ENCODE data around the gene NXPH1. TPM values are rescaled to one million over a fixed set of nuclear protein-coding genes. Genes with fewer than 3 reads are reported as not detected.

Gene NXPH1
- total and polyA plus RNA-seq, 7 donors, result not detected

- ATAC-seq (no peak), DNase-seq (no peak)
- TF ChIP-seq CTCF (IDR thresholded peaks at IDR 0.05), result no peak
- H3K4me1 ChIP-seq, result no peaks in the 10 kb centered on the region
- H3K27me3 ChIP-seq (ENCODE audit: insufficient read depth in 3 of 3, low read length in 2 of 3), result peaks cover 0 to 5% (median 0%) of the 10 kb centered on the region in 3 donors
- no peak overlapping the region for H3K4me3 ChIP-seq
- no peaks in the 10 kb centered on the region for H3K9me3 ChIP-seq
- H3K36me3 ChIP-seq (ENCODE audit: insufficient read depth in 1 of 2, low read depth in 1 of 2), result no peaks in the 10 kb centered on the region
- 90 to 98% (median 96%) methylated on average over 2 of the region's 2 CpGs for WGBS, 3 donors
- intact Hi-C loops (cut with DNase I), result no loop called here
- H3K27ac ChIP-seq, result no peak overlapping the region
Measured at GRCh38 chr7:8388257-8388625, 45.2 kb upstream of the NXPH1 start.

GRCh38 chr7:8389593-8390261 is 43.7 kb upstream of the NXPH1 start:
- WGBS, 3 donors, result 24 to 28% (median 27%) methylated on average over 10 of the region's 10 CpGs
- Histone ChIP-seq H3K27me3 (ENCODE audit: insufficient read depth in 3 of 3, low read length in 2 of 3) (peaks cover 0 to 5% (median 0%) of the 10 kb centered on the region in 3 donors), H3K27ac (no peak overlapping the region), H3K4me1 (no peaks in the 10 kb centered on the region), H3K36me3 (ENCODE audit: insufficient read depth in 1 of 2, low read depth in 1 of 2) (no peaks in the 10 kb centered on the region), H3K4me3 (no peak overlapping the region), H3K9me3 (no peaks in the 10 kb centered on the region)
- peak; percentile 13 to 47 for DNase-seq
- TF ChIP-seq CTCF (IDR thresholded peaks at IDR 0.05), result no peak
- peak in 2 of 4 donors; percentile 42 to 65 for ATAC-seq
- intact Hi-C loops (cut with DNase I), result no loop called here

- H3K27ac ChIP-seq, result no peak overlapping the region
- H3K4me3 ChIP-seq, result no peak overlapping the region
- H3K4me1 ChIP-seq, result no peaks in the 10 kb centered on the region
- intact Hi-C loops (cut with DNase I), result no loop called here
- no peak for TF ChIP-seq CTCF (IDR thresholded peaks at IDR 0.05)
- ATAC-seq, result no peak
- H3K36me3 ChIP-seq (ENCODE audit: insufficient read depth in 1 of 2, low read depth in 1 of 2), result no peaks in the 10 kb centered on the region
- 21 to 30% (median 23%) methylated on average over 3 of the region's 3 CpGs for WGBS, 3 donors
- H3K27me3 ChIP-seq (ENCODE audit: insufficient read depth in 3 of 3, low read length in 2 of 3), result peaks cover 0 to 5% (median 0%) of the 10 kb centered on the region in 3 donors
- no peak for DNase-seq
- no peaks in the 10 kb centered on the region for H3K9me3 ChIP-seq
Measured at GRCh38 chr7:8390262-8390626, 43.2 kb upstream of the NXPH1 start.

- Histone ChIP-seq H3K9me3 (no peaks in the 10 kb centered on the region), H3K27me3 (ENCODE audit: insufficient read depth in 3 of 3, low read length in 2 of 3) (peaks cover 0 to 5% (median 0%) of the 10 kb centered on the region in 3 donors), H3K27ac (no peak overlapping the region), H3K36me3 (ENCODE audit: insufficient read depth in 1 of 2, low read depth in 1 of 2) (no peaks in the 10 kb centered on the region), H3K4me1 (no peaks in the 10 kb centered on the region), H3K4me3 (no peak overlapping the region)
- TF ChIP-seq CTCF (IDR thresholded peaks at IDR 0.05), result no peak
- intact Hi-C loops (cut with DNase I), result no loop called here
- ATAC-seq (no peak), DNase-seq (no peak)
- 45 to 48% (median 47%) methylated on average over 6 of the region's 6 CpGs for WGBS, 3 donors
Measured at GRCh38 chr7:8391353-8392062, 41.9 kb upstream of the NXPH1 start.
